Bronchus fibroblast of lung (primary cell): ENCODE data around the gene C4BPA. TPM values are rescaled to one million over a fixed set of nuclear protein-coding genes. Genes with fewer than 3 reads are reported as not detected.

Experiments
- total RNA-seq: library from RNA; depleted of rRNA; stranded (reverse); fragments of >200 nt; gene quantifications from 2 replicates; pipeline ENCODE4 v1.2.3, GENCODE V29; 2015

The C4BPA gene
- not detected in 2 replicates for total RNA-seq

DNA sequence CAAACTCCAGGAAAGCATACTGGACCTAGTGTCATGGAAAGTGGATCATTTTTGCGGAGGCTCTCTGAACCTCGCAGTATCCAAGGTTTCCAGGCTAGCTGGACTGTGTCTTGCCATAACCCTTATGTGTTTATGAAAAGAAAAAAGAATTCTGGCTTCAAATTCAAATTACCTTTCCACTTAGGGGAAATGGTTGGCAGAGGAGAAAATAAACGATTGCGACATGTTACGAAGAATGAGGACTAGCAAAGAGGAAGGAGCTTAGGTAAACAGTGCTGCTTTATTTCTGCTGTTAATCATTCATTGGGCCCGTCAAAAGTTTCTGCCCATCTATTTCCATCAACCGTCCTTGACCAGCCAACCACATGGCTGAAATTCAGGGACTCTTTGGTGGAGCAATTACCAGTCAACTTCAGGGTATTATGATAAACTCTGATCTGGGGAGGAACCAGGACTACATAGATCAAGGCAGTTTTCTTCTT, at the start of gene C4BPA:
Gene C4BPA (plus strand): TSS at position 342 of the 482 bp plus-strand sequence. CDS start 8,793 bp downstream, outside the sequence.

DNA sequence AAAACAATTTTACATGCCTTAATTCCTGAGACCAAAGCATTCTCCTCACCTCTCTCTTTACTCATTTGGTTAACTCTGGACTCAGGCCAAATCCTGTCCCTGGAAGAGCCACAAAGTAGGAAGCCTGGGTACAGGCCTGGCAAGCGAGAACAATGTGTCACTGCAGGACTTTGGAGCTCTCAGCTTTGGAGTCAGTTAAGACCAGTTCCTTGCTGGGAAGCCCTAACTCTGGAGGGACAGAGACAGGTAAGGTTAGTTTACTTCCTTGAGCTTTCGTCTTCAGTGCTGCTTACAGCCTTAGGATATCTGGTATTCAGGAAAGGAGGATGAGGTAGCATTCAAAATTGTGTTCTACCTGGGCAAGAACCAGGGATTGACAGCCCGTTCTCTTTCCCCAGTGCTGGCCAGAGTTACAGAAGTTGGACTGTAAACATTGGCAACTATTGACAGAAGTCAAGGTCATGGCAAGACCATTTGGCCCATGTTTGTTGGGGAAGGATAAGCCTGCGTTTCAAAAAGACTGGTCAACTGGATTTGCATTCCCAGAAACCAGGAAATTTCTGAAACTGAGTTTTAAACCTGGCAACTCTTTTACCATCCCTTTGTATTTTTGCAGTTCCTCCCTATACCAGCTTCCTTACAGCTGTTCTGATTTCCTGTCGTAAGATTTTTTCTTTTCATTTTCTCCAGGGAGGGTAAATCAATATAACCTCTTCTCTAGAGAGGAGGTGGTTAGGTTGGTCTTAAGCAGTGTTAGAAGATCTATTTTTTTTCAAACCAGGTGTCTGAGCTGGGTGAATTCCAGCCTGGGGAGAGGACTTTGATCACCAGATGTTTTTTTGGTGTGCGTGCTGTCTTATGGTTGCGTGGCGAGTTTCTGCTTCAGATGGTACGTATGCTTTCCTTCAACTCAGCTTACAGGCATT, 15.1 kb upstream of the C4BPA start, which contains the start of gene C4BPB:
Gene C4BPB (plus strand): TSS at position 160 of the 926 bp plus-strand sequence. CDS start 672 bp downstream, at position 832.

Other genes starting within 250 kb of the C4BPA start
- not detected in 2 replicates for gene IL20, start 238.6 kb upstream of the C4BPA start, total RNA-seq
- 0.34 and 0.45 TPM in 2 replicates for gene IL24, start 206.8 kb upstream of the C4BPA start, total RNA-seq
- gene FCMR, start 182.3 kb upstream of the C4BPA start, total RNA-seq = 1.0 and 1.2 TPM in 2 replicates
- gene PIGR, start 157.8 kb upstream of the C4BPA start, total RNA-seq = not detected in 2 replicates
- not detected in 2 replicates for gene FCAMR, start 133.8 kb upstream of the C4BPA start, total RNA-seq
- gene C1orf116, start 71.5 kb upstream of the C4BPA start, total RNA-seq = under 0.01 and 0.15 TPM in 2 replicates
- gene YOD1, start 53.0 kb upstream of the C4BPA start, total RNA-seq = 2.5 and 2.9 TPM in 2 replicates
- gene PFKFB2, start 51.0 kb upstream of the C4BPA start, total RNA-seq = 1.3 TPM in 2 replicates
- not detected in 2 replicates for gene C4BPB, start 15.4 kb upstream of the C4BPA start, total RNA-seq
- 28.5 and 28.9 TPM in 2 replicates for gene CD55, start 217.4 kb downstream of the C4BPA start, total RNA-seq